A549 (cell line): Measurements from ENCODE around the gene ARFIP1.

ENCODE experiments used
- CTCF ChIP-seq: fragments of >200 bp; sonication (Bioruptor Twin); formaldehyde crosslinking; IDR thresholded peaks from 3 replicates; pipeline ENCODE4 v1.5.1; 2016
- EP300 ChIP-seq, 2 experiments: fragments of >200 bp; sonication (Bioruptor Twin); formaldehyde crosslinking; IDR thresholded peaks; 2 replicates in 1 of 2; 3 replicates in 1 of 2; pipeline ENCODE4 v1.6.1; 2016 to 2017
- GATA3 ChIP-seq: IDR thresholded peaks from 2 replicates; pipeline ENCODE4 v1.6.1; 2012; ENCODE audit warnings: borderline replicate concordance
- JUN ChIP-seq, 2 experiments: fragments of >200 bp; sonication (Bioruptor Twin); formaldehyde crosslinking; IDR thresholded peaks; 2 replicates in 1 of 2; 3 replicates in 1 of 2; pipeline ENCODE4 v1.6.1; 2016 to 2017
- MAZ ChIP-seq: fragments of 150-350 bp; IDR thresholded peaks from 2 replicates; pipeline ENCODE4 v1.6.1; 2014; ENCODE audit warnings: antibody characterized with exemption, low read depth, low read length, borderline replicate concordance
- NPAS2 ChIP-seq: fragments of 250-450 bp; sonication (Bioruptor Pico); IDR thresholded peaks from 2 replicates; pipeline ENCODE4 v1.8.0; 2022; ENCODE audit warnings: mild to moderate bottlenecking, moderate library complexity, borderline replicate concordance
- POLR2A ChIP-seq: IDR thresholded peaks from 2 replicates; pipeline ENCODE4 v1.6.1; 2012; ENCODE audit warnings: mild to moderate bottlenecking, low read length
- TP53 ChIP-seq: fragments of 250-450 bp; sonication (Bioruptor Pico); IDR thresholded peaks from 2 replicates; pipeline ENCODE4 v1.5.0; 2021; ENCODE audit warnings: mild to moderate bottlenecking, moderate library complexity
- TF ChIP-seq, protein P1 (sequence below): fragments of 250-450 bp; sonication (Bioruptor Pico); IDR thresholded peaks from 2 replicates; pipeline ENCODE4 v1.5.0; 2021; ENCODE audit warnings: mild to moderate bottlenecking, moderate library complexity, borderline replicate concordance

- no peak for TF ChIP-seq CTCF
- TF ChIP-seq POLR2A, result no peak
- no peak for TF ChIP-seq JUN (IDR thresholded peaks at IDR 0.05)
- TF ChIP-seq EP300 (IDR thresholded peaks at IDR 0.05), result no peak
- TF ChIP-seq NPAS2 (CRISPR knock-in tag), result no peak
- TF ChIP-seq MAZ, result no peak
- TF ChIP-seq GATA3, result no peak
- no peak for TF ChIP-seq TP53
- TF ChIP-seq, protein P1, sequence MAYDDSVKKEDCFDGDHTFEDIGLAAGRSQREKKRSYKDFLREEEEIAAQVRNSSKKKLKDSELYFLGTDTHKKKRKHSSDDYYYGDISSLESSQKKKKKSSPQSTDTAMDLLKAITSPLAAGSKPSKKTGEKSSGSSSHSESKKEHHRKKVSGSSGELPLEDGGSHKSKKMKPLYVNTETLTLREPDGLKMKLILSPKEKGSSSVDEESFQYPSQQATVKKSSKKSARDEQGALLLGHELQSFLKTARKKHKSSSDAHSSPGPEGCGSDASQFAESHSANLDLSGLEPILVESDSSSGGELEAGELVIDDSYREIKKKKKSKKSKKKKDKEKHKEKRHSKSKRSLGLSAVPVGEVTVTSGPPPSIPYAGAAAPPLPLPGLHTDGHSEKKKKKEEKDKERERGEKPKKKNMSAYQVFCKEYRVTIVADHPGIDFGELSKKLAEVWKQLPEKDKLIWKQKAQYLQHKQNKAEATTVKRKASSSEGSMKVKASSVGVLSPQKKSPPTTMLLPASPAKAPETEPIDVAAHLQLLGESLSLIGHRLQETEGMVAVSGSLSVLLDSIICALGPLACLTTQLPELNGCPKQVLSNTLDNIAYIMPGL (CRISPR knock-in tag), result no peak
Observed at GRCh38 chr4:152936446-152937335, 156.9 kb downstream of the ARFIP1 start.
